WTC11 (cell line): ENCODE data around the gene SPHK2. TPM values are rescaled to one million over a fixed set of nuclear protein-coding genes. Genes with fewer than 3 reads are reported as not detected.
A peak's percentile ranks its signal among the peaks of the same experiment; 100 is the strongest.

Source experiments
- ATAC-seq: fragments of 200-7000 bp; cut with Tn5 transposase; 2 replicates; pipeline ENCODE4 v1.10.0; 2021; ENCODE audit warnings: mild to moderate bottlenecking, moderate library complexity
- CTCF ChIA-PET: fragments of 300-600 bp; sonication (Branson Sonifier 250); formaldehyde crosslinking; loops from one replicate; lab custom pipeline; 2021; ENCODE audit warnings: antibody characterized with exemption; lab: Charles Lee
- POLR2A ChIA-PET: fragments of 350-600 bp; sonication (Branson Sonifier 250); formaldehyde crosslinking; loops from one replicate; lab custom pipeline; 2021; ENCODE audit warnings: antibody characterized with exemption; lab: Charles Lee
- DNase-seq: peaks from one replicate; pipeline ENCODE4 v3.0.0; 2021; ENCODE audit warnings: low spot score
- H3K27ac Mint-ChIP-seq: 2 replicates; pipeline ENCODE4 v1.8.0; 2021; ENCODE audit warnings: mixed read lengths
- H3K27me3 Mint-ChIP-seq: 2 replicates; pipeline ENCODE4 v1.8.0; 2021; ENCODE audit warnings: low read depth, mild to moderate bottlenecking, moderate library complexity, mixed read lengths
- H3K36me3 Mint-ChIP-seq: 2 replicates; pipeline ENCODE4 v1.8.0; 2021; ENCODE audit warnings: mixed read lengths
- H3K4me1 Mint-ChIP-seq: 2 replicates; pipeline ENCODE4 v1.8.0; 2022; ENCODE audit warnings: mixed read lengths
- H3K4me3 Mint-ChIP-seq: 2 replicates; pipeline ENCODE4 v1.8.0; 2021; ENCODE audit warnings: mild to moderate bottlenecking, moderate library complexity, mixed read lengths
- H3K9me3 Mint-ChIP-seq: 2 replicates; pipeline ENCODE4 v1.8.0; 2021; ENCODE audit warnings: mixed read lengths
- CDX4 ChIP-seq: fragments of 250-450 bp; sonication (Bioruptor Pico); IDR thresholded peaks from 2 replicates; pipeline ENCODE4 v1.9.0; 2021; ENCODE audit warnings: moderate library complexity, mild to moderate bottlenecking, inconsistent platforms, borderline replicate concordance
- ETV6 ChIP-seq: sonication (generic); formaldehyde crosslinking; IDR thresholded peaks from 2 replicates; pipeline ENCODE4 v1.8.1; 2022; ENCODE audit warnings: mild to moderate bottlenecking, missing genetic modification reagents
- GRHL2 ChIP-seq: fragments of 250-450 bp; sonication (Bioruptor Pico); IDR thresholded peaks from 2 replicates; pipeline ENCODE4 v1.8.0; 2022; ENCODE audit warnings: mild to moderate bottlenecking, moderate library complexity; ENCODE audit not compliant: insufficient replicate concordance, severe bottlenecking
- JUN ChIP-seq: sonication (generic); formaldehyde crosslinking; IDR thresholded peaks from 2 replicates; pipeline ENCODE4 v1.8.0; 2023; ENCODE audit warnings: mild to moderate bottlenecking, missing genetic modification reagents
- RELA ChIP-seq: sonication (generic); formaldehyde crosslinking; IDR thresholded peaks from 2 replicates; pipeline ENCODE4 v1.8.1; 2022; ENCODE audit warnings: missing genetic modification reagents, mild to moderate bottlenecking, borderline replicate concordance
- SMAD4 ChIP-seq: sonication (generic); formaldehyde crosslinking; IDR thresholded peaks from 2 replicates; pipeline ENCODE4 v1.8.0; 2022; ENCODE audit warnings: mild to moderate bottlenecking, missing genetic modification reagents
- ZMAT4 ChIP-seq: fragments of 250-450 bp; sonication (Bioruptor Pico); IDR thresholded peaks from 2 replicates; pipeline ENCODE4 v1.9.0; 2021; ENCODE audit warnings: mild to moderate bottlenecking
- ZNF121 ChIP-seq: sonication (generic); formaldehyde crosslinking; IDR thresholded peaks from 2 replicates; pipeline ENCODE4 v1.8.0; 2023; ENCODE audit warnings: missing genetic modification reagents
- ZNF396 ChIP-seq: fragments of 250-450 bp; sonication (Bioruptor Pico); IDR thresholded peaks from 2 replicates; pipeline ENCODE4 v1.8.0; 2021; ENCODE audit warnings: mild to moderate bottlenecking, moderate library complexity, borderline replicate concordance
- total RNA-seq: library from RNA; stranded (reverse); gene quantifications from 3 replicates; pipeline ENCODE4 v1.2.3, GENCODE V29; 2021
- TF ChIP-seq, protein P1 (sequence below): fragments of 250-450 bp; sonication (Bioruptor Pico); conservative IDR thresholded peaks from 2 replicates; pipeline ENCODE4 v1.9.0; 2021; ENCODE audit warnings: mild to moderate bottlenecking
- TF ChIP-seq, protein P2 (sequence below): sonication (generic); formaldehyde crosslinking; IDR thresholded peaks from 2 replicates; pipeline ENCODE4 v1.8.0; 2023; ENCODE audit warnings: mild to moderate bottlenecking, missing genetic modification reagents
- TF ChIP-seq, protein P3 (sequence below): sonication (generic); formaldehyde crosslinking; conservative IDR thresholded peaks from 2 replicates; pipeline ENCODE4 v1.8.1; 2023; ENCODE audit warnings: mild to moderate bottlenecking, low read depth, missing genetic modification reagents, moderate library complexity
- TF ChIP-seq, protein P4 (sequence below): fragments of 250-450 bp; sonication (Bioruptor Pico); IDR thresholded peaks from 2 replicates; pipeline ENCODE4 v1.9.0; 2021; ENCODE audit warnings: mild to moderate bottlenecking, borderline replicate concordance

SPHK2 gene
- total RNA-seq, 1 experiment from 2014 or later = 64.6 TPM

DNA sequence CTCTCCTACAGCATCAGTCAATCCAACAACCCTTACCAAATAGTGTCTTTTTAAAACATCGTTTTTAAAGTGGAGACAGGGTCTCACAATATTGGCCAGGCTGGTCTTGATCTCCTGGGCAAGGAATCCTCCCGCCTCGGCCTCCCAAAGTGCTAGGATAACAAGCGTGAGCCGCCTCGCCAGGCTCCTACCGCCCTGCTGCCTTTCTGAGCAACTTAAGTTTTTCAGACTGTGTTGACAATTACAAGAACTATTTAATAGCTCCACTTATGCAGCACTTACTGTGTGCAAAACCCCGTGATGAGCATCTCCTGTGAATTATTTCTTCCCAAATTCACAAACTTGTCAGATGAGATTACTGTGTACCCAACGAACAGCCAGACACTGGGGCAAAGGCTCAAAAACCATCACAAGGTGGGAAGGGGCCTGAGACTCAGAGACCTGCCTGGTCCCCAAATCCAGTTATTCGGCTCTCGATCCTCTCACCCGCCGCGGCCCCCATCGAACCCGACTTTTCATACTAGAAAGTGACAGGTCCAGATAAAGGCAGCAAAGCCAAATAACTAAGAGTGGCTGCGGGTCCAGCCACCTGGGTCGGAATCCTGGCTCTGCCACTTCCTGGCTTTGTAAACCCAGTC is 909 bp upstream of the SPHK2 start (continued):
- no peak for TF ChIP-seq RELA (CRISPR knock-in tag)
- peak; percentile 15; the same call in 1 of the 2 replicates for TF ChIP-seq JUN (CRISPR knock-in tag)
- TF ChIP-seq, protein P1, sequence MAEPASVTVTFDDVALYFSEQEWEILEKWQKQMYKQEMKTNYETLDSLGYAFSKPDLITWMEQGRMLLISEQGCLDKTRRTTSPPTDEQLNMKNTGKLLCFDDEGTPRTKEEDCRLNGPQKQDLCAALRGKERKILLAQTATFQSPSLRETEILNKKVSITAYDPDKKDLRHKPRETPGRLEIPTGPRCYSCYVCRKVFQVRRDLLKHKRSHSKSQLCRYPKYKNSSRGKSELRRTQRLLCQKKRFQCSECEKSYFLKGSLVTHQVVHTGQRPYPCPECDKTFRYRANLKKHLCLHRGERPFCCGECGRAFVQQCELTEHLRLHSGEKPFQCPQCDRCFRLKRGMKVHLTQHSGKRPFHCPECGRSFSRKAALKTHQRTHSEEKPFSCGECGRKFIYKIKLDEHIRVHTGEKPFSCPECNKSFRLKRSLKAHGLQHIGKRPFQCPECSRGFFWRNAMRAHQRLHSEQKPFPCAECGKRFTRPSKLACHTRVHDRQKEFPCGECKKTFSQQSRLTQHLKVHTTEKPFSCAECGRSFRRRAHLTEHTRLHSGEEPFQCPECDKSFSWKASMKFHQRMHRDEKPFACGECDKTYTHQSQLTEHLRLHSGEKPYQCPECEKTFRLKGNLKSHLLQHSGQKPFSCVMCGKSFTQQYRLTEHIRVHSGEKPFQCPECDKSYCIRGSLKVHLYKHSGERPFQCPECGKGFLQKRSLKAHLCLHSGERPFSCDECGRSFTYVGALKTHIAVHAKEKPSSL (CRISPR knock-in tag) = 0 out of 2 replicates have a peak, but pooled peaks have one; percentile 57
- TF ChIP-seq ZMAT4 (CRISPR knock-in tag) = 0 out of 2 replicates have a peak, but pooled peaks have one; percentile 9
- TF ChIP-seq, all 79 proteins: peak for 7

DNA sequence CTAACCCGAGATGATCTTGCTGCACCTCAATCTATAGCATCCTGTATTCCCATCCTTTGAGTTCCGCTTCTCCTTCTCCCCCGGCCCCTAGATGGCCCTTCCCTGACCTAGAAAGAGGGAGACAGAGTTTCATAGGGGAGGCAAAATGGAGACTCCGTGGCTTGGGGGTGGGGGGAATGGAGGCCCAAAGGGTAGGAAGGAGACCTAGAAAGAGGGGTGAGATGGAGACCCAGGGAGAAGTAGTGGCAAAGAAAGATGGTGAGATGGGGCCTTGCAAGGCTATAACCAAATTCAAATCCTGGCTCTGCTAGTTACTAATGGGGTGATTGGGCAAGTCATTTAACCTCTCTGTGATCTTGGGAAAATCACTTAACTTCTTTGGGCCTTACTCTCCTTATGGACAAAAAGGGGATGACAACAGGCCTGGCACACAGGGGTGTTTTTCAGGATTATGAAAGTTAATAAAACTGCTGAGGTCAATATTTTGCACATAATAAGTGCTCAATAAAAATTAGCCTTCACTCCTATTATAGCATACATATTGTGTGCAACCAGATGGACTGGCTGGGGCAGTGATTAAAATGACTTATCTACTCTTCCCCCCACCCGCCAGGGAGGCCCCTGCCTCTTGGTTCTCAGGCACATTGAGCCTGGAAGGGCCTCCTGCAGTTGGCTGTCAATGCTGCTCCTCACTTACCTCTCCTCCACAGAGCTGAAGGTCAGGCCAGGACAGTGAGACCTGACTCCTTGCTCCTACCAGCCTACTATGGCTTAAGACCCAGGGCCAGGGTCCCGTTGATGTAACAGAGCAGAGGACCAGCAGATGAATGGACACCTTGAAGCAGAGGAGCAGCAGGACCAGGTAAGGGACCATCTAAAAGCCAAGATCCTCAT is 633 bp downstream of the SPHK2 start:
- no peak for ATAC-seq
- CTCF ChIA-PET = interaction anchor here (1.0 to 1.6 kb wide), 7 partner anchors 10 to 138 kb away, joined by 3 to 13 read pairs (median 4); no protein-coding TSS in a partner anchor
- no peaks in the 10 kb centered on the region; the same call in 1 of the 2 replicates for H3K27me3 Mint-ChIP-seq
- no peak for TF ChIP-seq CDX4 (CRISPR knock-in tag)
- 0 out of 2 replicates have a peak, but pooled peaks have one; percentile 19 for TF ChIP-seq ZNF121 (CRISPR knock-in tag)
- no peak for TF ChIP-seq GRHL2
- TF ChIP-seq, all 79 proteins: peak for 1
- DNase-seq = no peak
- peaks cover 55% of the 10 kb centered on the region for H3K4me1 Mint-ChIP-seq
- POLR2A ChIA-PET = interaction anchor here (0.5 to 2.8 kb wide), 12 partner anchors 7 to 289 kb away, joined by 3 to 23 read pairs (median 4); partner anchors contain the start of gene KDELR1
- H3K36me3 Mint-ChIP-seq = peaks cover 43% of the 10 kb centered on the region
- H3K4me3 Mint-ChIP-seq = peak overlapping the region; percentile 99
- H3K27ac Mint-ChIP-seq = peak overlapping the region; percentile 100
- H3K9me3 Mint-ChIP-seq = no peaks in the 10 kb centered on the region

DNA sequence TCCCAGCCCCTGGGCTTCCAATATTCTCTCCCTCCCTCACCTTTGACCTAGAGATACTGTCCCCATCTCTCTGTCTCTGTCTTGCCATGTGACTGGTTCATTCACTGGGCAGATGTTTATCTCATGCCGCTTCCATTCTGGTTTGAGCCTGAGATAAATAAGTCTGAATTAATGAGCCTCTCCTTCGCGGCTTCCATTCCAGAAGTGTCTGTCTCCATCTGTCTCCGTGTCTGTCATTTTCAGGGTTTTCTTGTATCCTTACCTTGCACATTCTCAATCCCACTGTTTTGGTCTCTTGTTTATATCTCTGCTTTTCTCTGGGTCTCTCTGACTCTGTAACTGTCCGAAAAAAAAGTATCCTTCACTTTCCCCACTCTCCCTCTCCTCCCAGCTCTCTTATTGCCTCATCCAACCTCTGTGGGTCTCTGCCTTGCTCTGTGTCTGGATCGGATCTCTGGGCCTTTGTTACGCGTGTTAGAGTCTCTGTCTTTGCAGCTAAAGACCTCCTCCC is 4.3 kb downstream of the SPHK2 start:
- Mint-ChIP-seq H3K4me1 (peaks cover 26% of the 10 kb centered on the region), H3K27ac (peak overlapping the region; percentile 97), H3K36me3 (peaks cover 7% of the 10 kb centered on the region), H3K4me3 (peak overlapping the region; percentile 73), H3K9me3 (no peaks in the 10 kb centered on the region), H3K27me3 (no peaks in the 10 kb centered on the region; the same call in 1 of the 2 replicates)
- no peak for DNase-seq
- ChIA-PET CTCF (interaction anchor here (0.8 to 1.9 kb wide), 9 partner anchors 9 to 165 kb away, joined by 3 to 12 read pairs (median 5); partner anchors contain the start of genes CA11 and FAM83E), POLR2A (interaction anchor here (0.6 to 1.8 kb wide), 5 partner anchors 9 to 290 kb away, joined by 3 to 16 read pairs (median 4); partner anchors contain the start of gene FAM83E)
- ATAC-seq = no peak
- TF ChIP-seq, protein P2, sequence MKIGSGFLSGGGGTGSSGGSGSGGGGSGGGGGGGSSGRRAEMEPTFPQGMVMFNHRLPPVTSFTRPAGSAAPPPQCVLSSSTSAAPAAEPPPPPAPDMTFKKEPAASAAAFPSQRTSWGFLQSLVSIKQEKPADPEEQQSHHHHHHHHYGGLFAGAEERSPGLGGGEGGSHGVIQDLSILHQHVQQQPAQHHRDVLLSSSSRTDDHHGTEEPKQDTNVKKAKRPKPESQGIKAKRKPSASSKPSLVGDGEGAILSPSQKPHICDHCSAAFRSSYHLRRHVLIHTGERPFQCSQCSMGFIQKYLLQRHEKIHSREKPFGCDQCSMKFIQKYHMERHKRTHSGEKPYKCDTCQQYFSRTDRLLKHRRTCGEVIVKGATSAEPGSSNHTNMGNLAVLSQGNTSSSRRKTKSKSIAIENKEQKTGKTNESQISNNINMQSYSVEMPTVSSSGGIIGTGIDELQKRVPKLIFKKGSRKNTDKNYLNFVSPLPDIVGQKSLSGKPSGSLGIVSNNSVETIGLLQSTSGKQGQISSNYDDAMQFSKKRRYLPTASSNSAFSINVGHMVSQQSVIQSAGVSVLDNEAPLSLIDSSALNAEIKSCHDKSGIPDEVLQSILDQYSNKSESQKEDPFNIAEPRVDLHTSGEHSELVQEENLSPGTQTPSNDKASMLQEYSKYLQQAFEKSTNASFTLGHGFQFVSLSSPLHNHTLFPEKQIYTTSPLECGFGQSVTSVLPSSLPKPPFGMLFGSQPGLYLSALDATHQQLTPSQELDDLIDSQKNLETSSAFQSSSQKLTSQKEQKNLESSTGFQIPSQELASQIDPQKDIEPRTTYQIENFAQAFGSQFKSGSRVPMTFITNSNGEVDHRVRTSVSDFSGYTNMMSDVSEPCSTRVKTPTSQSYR (CRISPR knock-in tag) = no peak
- TF ChIP-seq, protein P3, sequence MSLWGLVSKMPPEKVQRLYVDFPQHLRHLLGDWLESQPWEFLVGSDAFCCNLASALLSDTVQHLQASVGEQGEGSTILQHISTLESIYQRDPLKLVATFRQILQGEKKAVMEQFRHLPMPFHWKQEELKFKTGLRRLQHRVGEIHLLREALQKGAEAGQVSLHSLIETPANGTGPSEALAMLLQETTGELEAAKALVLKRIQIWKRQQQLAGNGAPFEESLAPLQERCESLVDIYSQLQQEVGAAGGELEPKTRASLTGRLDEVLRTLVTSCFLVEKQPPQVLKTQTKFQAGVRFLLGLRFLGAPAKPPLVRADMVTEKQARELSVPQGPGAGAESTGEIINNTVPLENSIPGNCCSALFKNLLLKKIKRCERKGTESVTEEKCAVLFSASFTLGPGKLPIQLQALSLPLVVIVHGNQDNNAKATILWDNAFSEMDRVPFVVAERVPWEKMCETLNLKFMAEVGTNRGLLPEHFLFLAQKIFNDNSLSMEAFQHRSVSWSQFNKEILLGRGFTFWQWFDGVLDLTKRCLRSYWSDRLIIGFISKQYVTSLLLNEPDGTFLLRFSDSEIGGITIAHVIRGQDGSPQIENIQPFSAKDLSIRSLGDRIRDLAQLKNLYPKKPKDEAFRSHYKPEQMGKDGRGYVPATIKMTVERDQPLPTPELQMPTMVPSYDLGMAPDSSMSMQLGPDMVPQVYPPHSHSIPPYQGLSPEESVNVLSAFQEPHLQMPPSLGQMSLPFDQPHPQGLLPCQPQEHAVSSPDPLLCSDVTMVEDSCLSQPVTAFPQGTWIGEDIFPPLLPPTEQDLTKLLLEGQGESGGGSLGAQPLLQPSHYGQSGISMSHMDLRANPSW = no peak
- no peak for TF ChIP-seq ZNF396 (CRISPR knock-in tag)
- no peak for TF ChIP-seq SMAD4 (CRISPR knock-in tag)
- TF ChIP-seq ETV6 = no peak
- TF ChIP-seq, protein P4, sequence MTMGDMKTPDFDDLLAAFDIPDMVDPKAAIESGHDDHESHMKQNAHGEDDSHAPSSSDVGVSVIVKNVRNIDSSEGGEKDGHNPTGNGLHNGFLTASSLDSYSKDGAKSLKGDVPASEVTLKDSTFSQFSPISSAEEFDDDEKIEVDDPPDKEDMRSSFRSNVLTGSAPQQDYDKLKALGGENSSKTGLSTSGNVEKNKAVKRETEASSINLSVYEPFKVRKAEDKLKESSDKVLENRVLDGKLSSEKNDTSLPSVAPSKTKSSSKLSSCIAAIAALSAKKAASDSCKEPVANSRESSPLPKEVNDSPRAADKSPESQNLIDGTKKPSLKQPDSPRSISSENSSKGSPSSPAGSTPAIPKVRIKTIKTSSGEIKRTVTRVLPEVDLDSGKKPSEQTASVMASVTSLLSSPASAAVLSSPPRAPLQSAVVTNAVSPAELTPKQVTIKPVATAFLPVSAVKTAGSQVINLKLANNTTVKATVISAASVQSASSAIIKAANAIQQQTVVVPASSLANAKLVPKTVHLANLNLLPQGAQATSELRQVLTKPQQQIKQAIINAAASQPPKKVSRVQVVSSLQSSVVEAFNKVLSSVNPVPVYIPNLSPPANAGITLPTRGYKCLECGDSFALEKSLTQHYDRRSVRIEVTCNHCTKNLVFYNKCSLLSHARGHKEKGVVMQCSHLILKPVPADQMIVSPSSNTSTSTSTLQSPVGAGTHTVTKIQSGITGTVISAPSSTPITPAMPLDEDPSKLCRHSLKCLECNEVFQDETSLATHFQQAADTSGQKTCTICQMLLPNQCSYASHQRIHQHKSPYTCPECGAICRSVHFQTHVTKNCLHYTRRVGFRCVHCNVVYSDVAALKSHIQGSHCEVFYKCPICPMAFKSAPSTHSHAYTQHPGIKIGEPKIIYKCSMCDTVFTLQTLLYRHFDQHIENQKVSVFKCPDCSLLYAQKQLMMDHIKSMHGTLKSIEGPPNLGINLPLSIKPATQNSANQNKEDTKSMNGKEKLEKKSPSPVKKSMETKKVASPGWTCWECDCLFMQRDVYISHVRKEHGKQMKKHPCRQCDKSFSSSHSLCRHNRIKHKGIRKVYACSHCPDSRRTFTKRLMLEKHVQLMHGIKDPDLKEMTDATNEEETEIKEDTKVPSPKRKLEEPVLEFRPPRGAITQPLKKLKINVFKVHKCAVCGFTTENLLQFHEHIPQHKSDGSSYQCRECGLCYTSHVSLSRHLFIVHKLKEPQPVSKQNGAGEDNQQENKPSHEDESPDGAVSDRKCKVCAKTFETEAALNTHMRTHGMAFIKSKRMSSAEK (CRISPR knock-in tag) = no peak
